ENCODE results near the gene LRRFIP2.

DNA sequence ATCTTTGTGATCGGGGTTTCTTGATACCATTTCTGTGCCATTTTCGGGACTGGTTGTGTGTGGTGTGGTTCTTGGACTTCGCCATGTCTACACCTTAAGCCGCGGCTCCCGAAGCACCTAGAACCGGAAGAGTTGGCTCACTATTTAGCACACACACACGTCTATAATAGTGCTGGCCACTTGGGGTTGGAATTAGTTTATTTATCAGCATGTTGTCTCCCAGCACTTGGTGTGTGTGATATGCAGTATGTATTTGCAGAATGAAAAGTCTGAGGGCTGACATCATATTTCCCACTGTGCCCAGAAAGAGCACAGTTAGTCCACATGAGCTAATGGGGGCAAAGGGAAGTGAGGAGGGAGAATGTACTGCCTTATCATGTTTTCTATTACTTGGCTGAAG, 157.5 kb downstream of the LRRFIP2 start:
- TF ChIP-seq, protein P1, sequence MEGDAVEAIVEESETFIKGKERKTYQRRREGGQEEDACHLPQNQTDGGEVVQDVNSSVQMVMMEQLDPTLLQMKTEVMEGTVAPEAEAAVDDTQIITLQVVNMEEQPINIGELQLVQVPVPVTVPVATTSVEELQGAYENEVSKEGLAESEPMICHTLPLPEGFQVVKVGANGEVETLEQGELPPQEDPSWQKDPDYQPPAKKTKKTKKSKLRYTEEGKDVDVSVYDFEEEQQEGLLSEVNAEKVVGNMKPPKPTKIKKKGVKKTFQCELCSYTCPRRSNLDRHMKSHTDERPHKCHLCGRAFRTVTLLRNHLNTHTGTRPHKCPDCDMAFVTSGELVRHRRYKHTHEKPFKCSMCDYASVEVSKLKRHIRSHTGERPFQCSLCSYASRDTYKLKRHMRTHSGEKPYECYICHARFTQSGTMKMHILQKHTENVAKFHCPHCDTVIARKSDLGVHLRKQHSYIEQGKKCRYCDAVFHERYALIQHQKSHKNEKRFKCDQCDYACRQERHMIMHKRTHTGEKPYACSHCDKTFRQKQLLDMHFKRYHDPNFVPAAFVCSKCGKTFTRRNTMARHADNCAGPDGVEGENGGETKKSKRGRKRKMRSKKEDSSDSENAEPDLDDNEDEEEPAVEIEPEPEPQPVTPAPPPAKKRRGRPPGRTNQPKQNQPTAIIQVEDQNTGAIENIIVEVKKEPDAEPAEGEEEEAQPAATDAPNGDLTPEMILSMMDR (IDR thresholded peaks at IDR 0.05) = no peak
- no peak for TF ChIP-seq POLR2A (IDR thresholded peaks at IDR 0.05)
- no peak for TF ChIP-seq POLR2AphosphoS5 (IDR thresholded peaks at IDR 0.05)
